GM12878 (cell line): ENCODE measurements around the gene VPS54. TPM values are rescaled to one million over a fixed set of nuclear protein-coding genes. Genes with fewer than 3 reads are reported as not detected.
"Not testable (repeated sequence)": the region's sequence is repeated elsewhere in the genome, so short reads cannot be mapped to it uniquely, and the experiment has no call there.

Experiments
- ATAC-seq: fragments of 200-7000 bp; cut with Tn5 transposase; 3 replicates; pipeline ENCODE4 v1.9.1; 2020; ENCODE audit warnings: mild to moderate bottlenecking, moderate library complexity
- BruUV-seq: library from RNA; stranded (reverse); fragments of 400-500 nt; replicated peaks from 2 replicates; lab custom pipeline; 2021; lab: Mats Ljungman, UMichigan
- CTCF ChIA-PET: fragments of 300-600 bp; sonication (Branson Sonifier 250); formaldehyde crosslinking; extraction: SDS; loops from one replicate; lab custom pipeline; 2021; ENCODE audit warnings: inconsistent platforms; lab: Yijun Ruan, JAX
- POLR2A ChIA-PET: fragments of 350-600 bp; formaldehyde crosslinking; extraction: SDS; loops from one replicate; lab custom pipeline; 2021; ENCODE audit warnings: inconsistent platforms; lab: Charles Lee
- RAD21 ChIA-PET: fragments of 300-600 bp; sonication (Branson Sonifier 250); formaldehyde crosslinking; loops from one replicate; lab custom pipeline; 2023; ENCODE audit warnings: antibody characterized with exemption; ENCODE audit not compliant: unreplicated experiment; lab: Charles Lee
- SMC1A ChIA-PET: fragments of 300-600 bp; sonication (Branson Sonifier 250); formaldehyde crosslinking; loops from one replicate; lab custom pipeline; 2023; ENCODE audit not compliant: unreplicated experiment, uncharacterized antibody; lab: Charles Lee
- DNase-seq: peaks from one replicate; pipeline ENCODE4 v3.0.0-alpha.2; 2011; ENCODE audit warnings: low read depth, low spot score
- FAIRE-seq: peaks from 3 replicates; lab custom pipeline; 2011; peaks lifted over from hg19 to GRCh38; lab: Jason Lieb, UNC
- H2AFZ ChIP-seq: 2 replicates; pipeline ENCODE4 v1.6.0; 2011; ENCODE audit warnings: low read depth, low read length, control low read depth; ENCODE audit not compliant: control insufficient read depth
- H3K27ac ChIP-seq: 2 replicates; pipeline ENCODE4 v1.5.1; 2011; ENCODE audit warnings: control low read depth; ENCODE audit not compliant: control insufficient read depth, insufficient read depth
- H3K27me3 ChIP-seq, 2 experiments: replicated peaks in 1 of 2; 2 replicates each; pipeline versions ENCODE4 v1.6.0 to v1.6.1; 2011; ENCODE audit warnings: low read length in 1 of 2; ENCODE audit not compliant: control insufficient read depth in 2 of 2, insufficient read depth in 2 of 2
- H3K36me3 ChIP-seq, 2 experiments: 2 replicates each; pipeline ENCODE4 v1.5.1; 2011; ENCODE audit warnings: low read length in 1 of 2; ENCODE audit not compliant: control insufficient read depth in 2 of 2, insufficient read depth in 2 of 2
- H3K4me1 ChIP-seq: 2 replicates; pipeline ENCODE4 v1.6.1; 2011; ENCODE audit warnings: mild to moderate bottlenecking, low read length, moderate library complexity, mixed read lengths; ENCODE audit not compliant: control insufficient read depth, insufficient read depth
- H3K4me2 ChIP-seq: 2 replicates; pipeline ENCODE4 v1.6.0; 2011; ENCODE audit warnings: control low read depth; ENCODE audit not compliant: control insufficient read depth, insufficient read depth
- H3K4me3 ChIP-seq: fragments of 200-600 bp; sonication (generic); 2 replicates; pipeline ENCODE4 v1.5.1; 2016
- H3K79me2 ChIP-seq: 2 replicates; pipeline ENCODE4 v1.6.0; 2011; ENCODE audit warnings: low read length; ENCODE audit not compliant: control insufficient read depth, insufficient read depth
- H3K9ac ChIP-seq: 2 replicates; pipeline ENCODE4 v1.8.0; 2011; ENCODE audit warnings: low read length, control low read depth, mixed read lengths; ENCODE audit not compliant: control insufficient read depth, insufficient read depth
- H3K9me3 ChIP-seq: replicated peaks from 3 replicates; pipeline ENCODE4 v1.5.1; 2011; ENCODE audit warnings: mild to moderate bottlenecking, low read length; ENCODE audit not compliant: control insufficient read depth, insufficient read depth
- H4K20me1 ChIP-seq: 2 replicates; pipeline ENCODE4 v1.6.0; 2011; ENCODE audit not compliant: control insufficient read depth, insufficient read depth
- ATF7 ChIP-seq: fragments of 450-650 bp; IDR thresholded peaks from 2 replicates; pipeline ENCODE4 v1.6.1; 2016; ENCODE audit warnings: low read depth, mild to moderate bottlenecking
- EED ChIP-seq: sonication (generic); IDR thresholded peaks from 2 replicates; pipeline ENCODE4 v1.6.1; 2016; ENCODE audit warnings: antibody characterized with exemption, low read depth
- GATAD2B ChIP-seq: fragments of 450-650 bp; conservative IDR thresholded peaks from 2 replicates; pipeline ENCODE4 v1.6.1; 2017; ENCODE audit warnings: low read depth, mild to moderate bottlenecking, moderate library complexity
- MLLT1 ChIP-seq: fragments of 450-650 bp; IDR thresholded peaks from 2 replicates; pipeline ENCODE4 v1.6.1; 2016; ENCODE audit warnings: mild to moderate bottlenecking
- NR2C2 ChIP-seq: IDR thresholded peaks from 2 replicates; pipeline ENCODE4 v1.6.1; 2011; ENCODE audit warnings: borderline replicate concordance, low read depth; ENCODE audit not compliant: control insufficient read depth, insufficient read length
- NR2F1 ChIP-seq: fragments of 450-650 bp; conservative IDR thresholded peaks from 2 replicates; pipeline ENCODE4 v1.6.1; 2017; ENCODE audit warnings: mild to moderate bottlenecking
- WRNIP1 ChIP-seq: IDR thresholded peaks from 2 replicates; pipeline ENCODE4 v1.6.1; 2011; ENCODE audit warnings: low read depth, low read length, improper control_type of control experiment, borderline replicate concordance
- WGBS: methylation state at CpG from one replicate; pipeline ENCODE4 v1.1.6; 2016; ENCODE audit warnings: low lambda C conversion rate; ENCODE audit not compliant: insufficient replicate concordance, insufficient coverage; ENCODE audit errors: missing lambda C conversion rate; 5-methylcytosine and 5-hydroxymethylcytosine counted together
- in situ Hi-C: fragments of 300-500 bp; cut with MboI; formaldehyde crosslinking; loops from 9 replicates; pipeline ENCODE4 v1.14.3; 2018; ENCODE audit warnings: mixed read lengths
- intact Hi-C: fragments of 100-400 bp; cut with micrococcal nuclease; formaldehyde crosslinking; loops from one replicate; pipeline ENCODE4 v1.14.2; 2022; ENCODE audit not compliant: unreplicated experiment
- polyA plus RNA-seq, 11 experiments: library from polyadenylated mRNA; depleted of rRNA in 4 of 11; unstranded in 6 of 11; stranded (reverse) in 5 of 11; fragments of >200 nt; fragmentation: Nextera tagmentation in 4 of 11; fragmentation: Illumina TruSeq in 1 of 11; extraction: Ambion mirVana in 4 of 11; extraction: Trizol in 1 of 11; gene quantifications; 1 replicate in 1 of 11; 2 replicates in 10 of 11; pipeline versions ENCODE4 v1.2.1 to v1.2.3, GENCODE V29; 2011 to 2016; ENCODE audit warnings: inconsistent platforms in 2 of 11, missing spikeins in 2 of 11, low read depth in 1 of 11
- total RNA-seq, 4 experiments: library from RNA; depleted of rRNA in 3 of 4; stranded (reverse); fragments of >200 nt in 3 of 4; fragmentation: Illumina TruSeq in 1 of 4; extraction: Trizol in 1 of 4; gene quantifications; 2 replicates each; pipeline versions ENCODE4 v1.2.1 to v1.2.3, GENCODE V29; 2013 to 2021

VPS54 gene
- total and polyA plus RNA-seq, 10 of the 15 experiments (the other 5 are each of a cell fraction or from before 2014, with no cell fraction given) = 1.6 to 16.2 (median 9.3) TPM

GRCh38 chr2:63975437-63976124, 43.6 kb downstream of the VPS54 start:
- TF ChIP-seq MLLT1 (no peak), NR2C2 (no peak), EED (no peak), GATAD2B (no peak), WRNIP1 (no peak), NR2F1 (no peak), ATF7 (no peak)
- TF ChIP-seq, all 136 proteins: peak for 0
- in situ Hi-C loops (no loop called here), intact Hi-C loops (no loop called here)
- BruUV-seq = no TSS peak
- Histone ChIP-seq H2AFZ (no peak overlapping the region), H3K27me3 (no peaks in the 10 kb centered on the region), H3K9me3 (no peaks in the 10 kb centered on the region; the same call in 2 of the 3 replicates), H4K20me1 (no peaks in the 10 kb centered on the region), H3K36me3 (peaks cover 0 to 2% of the 10 kb centered on the region in 2 experiments; a peak in 2 of 4 replicates), H3K27ac (no peak overlapping the region), H3K4me3 (no peak overlapping the region), H3K4me2 (no peak overlapping the region), H3K9ac (no peak overlapping the region), H3K79me2 (no peaks in the 10 kb centered on the region), H3K4me1 (peaks cover 9% of the 10 kb centered on the region; the same call in 1 of the 2 replicates)
- CTCF ChIA-PET = interaction anchor here (0.6 to 1.2 kb wide), 2 partner anchors 23 to 1114 kb away, joined by 3 read pairs; no protein-coding TSS in a partner anchor
- RAD21 ChIA-PET = no interaction called here
- 98% methylated on average over 15 of the region's 15 CpGs for WGBS
- no peak for ATAC-seq
- POLR2A ChIA-PET = no interaction called here
- SMC1A ChIA-PET = interaction anchor here (1.1 to 1.3 kb wide), 2 partner anchors 40 to 319 kb away, joined by 3 read pairs; no protein-coding TSS in a partner anchor
- no peak for FAIRE-seq
- DNase-seq = no peak

- H3K4me1 ChIP-seq, H3K4me3 ChIP-seq, H3K27me3 ChIP-seq, BruUV-seq, H3K79me2 ChIP-seq, POLR2A ChIA-PET, H3K9ac ChIP-seq, FAIRE-seq, intact Hi-C loops, H4K20me1 ChIP-seq, H3K9me3 ChIP-seq, H3K4me2 ChIP-seq, ATAC-seq, H3K36me3 ChIP-seq, H2AFZ ChIP-seq, RAD21 ChIA-PET, in situ Hi-C loops, H3K27ac ChIP-seq, DNase-seq: not testable (repeated sequence)
- ChIA-PET SMC1A (interaction anchor here (1.1 to 1.3 kb wide), 2 partner anchors 41 to 320 kb away, joined by 3 read pairs; no protein-coding TSS in a partner anchor), CTCF (interaction anchor here (0.6 to 1.2 kb wide), 2 partner anchors 22 to 1114 kb away, joined by 3 read pairs; no protein-coding TSS in a partner anchor)
- 93% methylated on average over 2 of the region's 2 CpGs for WGBS
Measured at GRCh38 chr2:63975036-63975435, 44.2 kb downstream of the VPS54 start.
